Brain pericyte (primary cell): ENCODE results near the gene COL24A1.
"Not testable (repeated sequence)": the region's sequence is repeated elsewhere in the genome, so short reads cannot be mapped to it uniquely, and the experiment has no call there.

ENCODE experiments used
- DNase-seq: peaks from one replicate; pipeline ENCODE4 v3.0.0-alpha.2; 2012; ENCODE audit warnings: low read depth, low spot score

COL24A1 gene

DNA sequence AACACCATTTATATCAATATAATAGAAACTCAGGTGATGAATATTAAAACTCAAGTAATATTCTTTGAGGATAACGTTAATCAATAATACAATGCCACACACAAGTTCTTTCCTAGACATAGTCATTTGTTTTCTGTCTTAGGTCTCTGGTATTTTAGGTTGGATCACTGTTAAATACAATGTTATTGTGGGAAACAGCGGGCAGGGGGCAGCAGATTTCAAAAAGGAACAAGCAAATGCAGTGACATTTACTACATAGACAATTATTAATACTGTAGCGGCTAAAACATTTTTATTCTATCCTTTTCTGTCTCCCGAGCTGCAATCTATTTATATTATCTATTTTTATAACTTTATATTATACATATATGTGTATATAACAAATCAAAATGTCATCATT is 261.9 kb downstream of the COL24A1 start:
- DNase-seq: peak; percentile 1

DNA sequence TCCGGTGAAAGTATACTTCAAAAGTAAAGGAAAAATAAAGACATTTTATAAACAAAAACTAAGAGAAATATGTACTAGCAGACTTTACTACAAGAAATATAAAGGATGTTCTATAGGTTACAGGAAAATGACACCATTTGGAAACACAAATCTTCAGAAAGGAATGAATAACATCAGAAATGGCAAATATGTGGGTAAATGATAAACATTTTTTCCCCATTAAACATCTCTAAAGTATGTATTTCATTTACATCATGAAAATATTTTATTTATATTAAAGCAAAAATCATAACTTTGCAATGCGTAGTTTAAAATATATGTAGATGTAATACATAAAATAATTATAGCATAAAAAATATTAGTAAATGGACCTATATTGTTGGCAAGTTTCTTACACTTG is 264.2 kb downstream of the COL24A1 start:
- DNase-seq: no peak

DNA sequence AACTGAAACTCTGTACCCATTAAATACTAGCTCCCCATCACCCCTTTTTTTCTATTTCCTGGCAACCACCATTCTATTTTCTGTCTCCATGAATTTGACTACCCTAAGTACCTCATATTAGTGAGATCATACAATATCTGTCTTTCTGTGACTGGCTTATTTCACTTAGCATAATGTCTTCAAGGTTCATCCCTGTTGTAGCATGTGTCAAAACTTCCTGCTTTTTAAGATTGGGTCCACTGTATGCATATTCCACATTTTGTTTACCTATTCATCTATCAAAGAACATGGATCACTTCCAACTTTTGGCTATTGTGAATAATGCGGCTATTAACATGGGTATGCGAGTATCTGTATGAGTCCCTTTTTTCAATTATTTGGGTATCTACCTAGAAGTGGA is 266.7 kb downstream of the COL24A1 start:
- DNase-seq: no peak

DNA sequence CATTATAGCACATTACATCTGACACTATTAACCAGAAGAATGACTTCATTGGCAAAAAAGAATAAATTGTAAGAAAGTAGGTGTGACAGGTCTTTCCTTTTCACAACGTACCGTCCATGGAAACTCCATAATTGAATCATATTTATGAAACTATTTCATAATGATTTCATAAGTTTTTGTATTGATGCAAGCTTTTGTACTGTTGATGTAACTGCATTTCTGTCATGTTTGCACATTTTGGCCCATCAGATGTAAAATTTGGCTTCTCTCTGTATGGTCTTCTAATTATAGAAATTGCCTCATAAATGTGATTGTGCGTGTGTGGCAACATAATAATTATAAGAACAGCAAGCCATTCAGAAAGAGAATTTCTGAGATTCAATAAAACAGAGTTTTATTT is 267.7 kb downstream of the COL24A1 start:
- DNase-seq: no peak

GRCh38 chr1:85884372-85885035 is 272.1 kb downstream of the COL24A1 start:
- no peak for DNase-seq

DNA sequence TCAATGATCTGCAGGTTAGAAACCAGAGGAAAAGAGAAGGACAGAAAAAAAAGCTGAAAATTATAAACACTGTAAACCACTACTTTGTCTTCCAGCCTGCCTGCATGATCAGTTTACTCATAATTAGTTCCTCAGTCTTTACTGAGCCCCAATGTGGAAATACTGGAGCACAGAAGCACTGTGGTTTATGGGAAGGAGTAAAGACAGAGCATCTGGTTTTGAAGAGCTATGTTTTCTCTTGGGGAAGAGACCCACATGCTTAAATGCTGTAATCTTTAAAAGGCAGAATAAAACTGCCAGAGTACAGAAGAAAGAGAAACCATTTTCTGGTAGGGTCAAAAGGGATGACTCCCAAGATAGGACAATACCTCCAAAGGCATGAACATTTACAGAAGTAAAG is 289.4 kb downstream of the COL24A1 start:
- DNase-seq: no peak

GRCh38 chr1:85865213-85865612 is 291.4 kb downstream of the COL24A1 start:
- no peak for DNase-seq

DNA sequence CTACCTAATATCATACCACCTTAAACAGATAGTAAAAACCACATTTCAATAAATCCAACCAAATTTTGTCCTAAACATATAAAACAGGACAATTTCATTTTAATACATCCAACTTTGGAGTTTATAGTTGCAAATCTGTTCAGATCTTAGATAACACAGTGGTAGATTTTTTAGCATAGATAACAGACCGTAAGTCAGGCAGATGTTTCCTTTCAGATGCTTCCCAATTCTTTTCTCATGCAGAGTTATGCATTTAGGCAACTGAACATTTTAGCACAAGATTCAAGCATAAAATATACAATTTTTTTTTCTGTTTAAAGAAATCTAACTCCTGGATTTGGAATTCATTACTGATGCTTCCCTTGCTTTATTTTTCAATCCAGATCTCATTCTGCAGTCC is 291.8 kb downstream of the COL24A1 start:
- no peak for DNase-seq

DNA sequence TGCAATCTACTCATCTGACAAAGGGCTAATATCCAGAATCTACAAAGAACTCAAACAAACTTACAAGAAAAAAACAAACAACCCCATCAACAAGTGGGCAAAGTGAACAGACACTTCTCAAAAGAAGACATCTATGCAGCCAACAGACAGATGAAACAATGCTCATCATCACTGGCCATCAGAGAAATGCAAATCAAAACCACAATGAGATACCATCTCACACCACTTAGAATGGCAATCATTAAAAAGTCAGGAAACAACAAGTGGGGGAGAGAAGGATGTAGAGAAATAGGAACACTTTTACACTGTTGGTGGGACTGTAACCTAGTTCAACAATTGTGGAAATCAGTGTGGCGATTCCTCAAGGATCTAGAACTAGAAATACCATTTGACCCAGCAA is 292.9 kb downstream of the COL24A1 start:
- DNase-seq: not testable (repeated sequence)

GRCh38 chr1:85862456-85862855 is 294.1 kb downstream of the COL24A1 start:
- DNase-seq: no peak

GRCh38 chr1:85857991-85858390 is 298.6 kb downstream of the COL24A1 start:
- no peak for DNase-seq

DNA sequence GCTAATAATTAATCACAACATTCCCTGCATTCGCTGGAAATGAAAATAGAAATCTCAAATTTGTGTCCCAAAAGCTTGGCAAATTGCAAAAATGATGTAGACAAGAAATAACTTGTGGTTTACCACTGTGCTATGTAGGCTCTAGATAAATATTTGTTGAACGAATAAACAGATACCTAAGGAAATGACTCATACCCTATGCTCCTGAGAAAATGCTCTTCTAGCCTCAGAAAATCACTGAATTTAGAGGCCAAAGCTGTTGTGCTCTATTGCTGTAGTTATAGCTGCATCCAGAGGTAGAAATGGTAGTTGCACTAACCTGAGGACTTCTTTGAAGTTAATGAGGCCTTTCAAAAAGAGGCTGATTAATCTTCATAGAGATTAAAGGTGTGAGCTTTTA is 306.3 kb downstream of the COL24A1 start:
- DNase-seq: peak; percentile 70

- DNase-seq: no peak
These were observed 306.9 kb downstream of the COL24A1 start for GRCh38 chr1:85849660-85850059.

- no peak for DNase-seq
These were observed 309.2 kb downstream of the COL24A1 start for GRCh38 chr1:85847356-85847755.

- DNase-seq: no peak
These were observed 309.9 kb downstream of the COL24A1 start for GRCh38 chr1:85846706-85847105.

DNA sequence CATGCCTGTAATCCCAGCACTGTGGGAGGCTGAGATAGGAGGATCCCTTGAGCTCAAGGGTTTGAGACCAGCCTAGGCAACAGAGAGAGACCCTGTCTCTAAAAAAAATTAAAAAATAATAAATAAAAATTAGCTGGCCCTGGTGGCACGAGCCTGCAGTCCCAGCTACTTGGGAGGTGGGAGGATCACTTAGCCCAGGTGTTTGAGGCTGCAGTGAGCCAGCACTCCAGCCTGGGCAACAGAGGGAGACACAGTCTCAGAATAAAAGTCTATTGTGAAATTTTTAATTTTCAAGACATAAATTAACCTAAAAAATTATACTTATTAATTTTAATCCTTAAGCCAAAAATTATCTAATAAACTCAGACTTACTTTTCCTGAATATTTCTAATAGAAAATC is 317.1 kb downstream of the COL24A1 start:
- DNase-seq: no peak

GRCh38 chr1:85838238-85838637 is 318.3 kb downstream of the COL24A1 start:
- no peak for DNase-seq

- DNase-seq: no peak
These were observed 319.8 kb downstream of the COL24A1 start for GRCh38 chr1:85836736-85837135.

GRCh38 chr1:85833165-85833564 is 323.4 kb downstream of the COL24A1 start:
- not testable (repeated sequence) for DNase-seq

DNA sequence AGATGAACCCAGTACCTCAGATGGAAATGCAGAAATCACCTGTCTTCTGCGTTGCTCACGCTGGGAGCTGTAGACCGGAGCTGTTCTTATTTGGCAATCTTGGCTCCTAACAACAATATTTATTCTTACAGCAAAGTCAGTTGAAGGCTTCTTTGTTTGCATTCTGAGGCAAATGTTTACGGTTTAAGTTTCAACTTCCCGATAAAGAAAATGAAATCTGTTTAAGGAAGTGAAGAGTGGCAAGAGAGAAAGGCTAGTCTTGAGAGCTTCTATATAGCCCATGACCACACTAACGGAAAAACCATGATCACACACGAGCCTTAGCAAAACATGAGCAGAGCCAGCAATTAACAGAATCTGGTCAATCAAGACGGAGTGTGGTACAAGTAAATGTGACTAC is 325.7 kb downstream of the COL24A1 start:
- DNase-seq: no peak

DNA sequence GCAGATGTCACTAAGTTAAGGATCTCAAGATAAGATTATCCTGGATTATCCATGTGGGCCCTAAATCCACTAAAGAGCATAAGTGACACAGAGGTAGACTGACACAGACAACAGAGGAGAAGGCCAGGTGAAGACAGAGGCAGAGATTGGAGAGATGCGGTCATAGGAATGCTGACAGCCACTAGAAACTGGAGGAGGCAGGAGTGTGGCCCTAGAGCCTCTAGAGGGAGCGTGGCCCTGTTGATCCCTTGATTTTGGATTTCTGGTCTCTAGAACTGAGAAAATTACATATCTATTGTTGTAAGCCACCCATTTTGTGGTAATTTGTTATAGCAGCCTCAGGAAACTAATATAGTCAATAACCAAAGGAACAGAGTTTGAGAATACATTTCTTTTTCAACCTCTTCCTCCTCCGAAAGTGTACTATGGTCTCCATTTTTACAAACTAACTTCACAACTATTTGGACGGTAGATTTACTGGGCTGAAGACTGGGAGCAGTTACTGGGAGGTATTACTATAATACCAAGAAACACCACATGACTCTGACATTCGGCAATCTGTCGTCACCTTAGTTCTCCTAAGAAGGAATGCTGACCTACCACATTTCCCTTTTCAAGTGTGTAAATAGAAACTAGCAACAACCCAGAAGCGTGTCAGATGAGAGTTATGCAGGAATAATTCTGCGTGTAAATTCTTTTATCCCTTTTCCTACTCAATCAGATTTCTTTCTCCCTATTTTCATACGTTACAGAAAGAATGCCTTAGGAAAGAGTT is 332.3 kb downstream of the COL24A1 start:
- no peak for DNase-seq

DNA sequence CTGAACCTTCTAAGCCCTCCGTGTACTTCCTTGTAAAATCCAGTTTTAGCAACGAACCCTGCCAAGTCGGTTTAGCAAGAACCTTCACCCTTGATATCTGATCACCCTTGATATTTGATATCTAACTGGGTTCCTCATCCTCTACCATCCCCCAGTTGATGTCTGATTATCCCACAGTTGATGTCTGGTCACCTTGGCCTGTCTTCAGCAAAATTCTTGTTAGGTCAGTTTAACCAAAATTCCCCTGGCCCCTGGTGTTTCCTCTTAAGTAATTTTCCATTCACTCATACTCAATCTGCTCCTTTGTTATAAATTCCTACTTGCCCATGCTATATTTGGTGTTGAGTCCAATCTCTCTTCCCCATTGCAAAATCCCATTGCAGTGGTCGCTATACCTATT is 333.9 kb downstream of the COL24A1 start:
- DNase-seq: no peak

DNA sequence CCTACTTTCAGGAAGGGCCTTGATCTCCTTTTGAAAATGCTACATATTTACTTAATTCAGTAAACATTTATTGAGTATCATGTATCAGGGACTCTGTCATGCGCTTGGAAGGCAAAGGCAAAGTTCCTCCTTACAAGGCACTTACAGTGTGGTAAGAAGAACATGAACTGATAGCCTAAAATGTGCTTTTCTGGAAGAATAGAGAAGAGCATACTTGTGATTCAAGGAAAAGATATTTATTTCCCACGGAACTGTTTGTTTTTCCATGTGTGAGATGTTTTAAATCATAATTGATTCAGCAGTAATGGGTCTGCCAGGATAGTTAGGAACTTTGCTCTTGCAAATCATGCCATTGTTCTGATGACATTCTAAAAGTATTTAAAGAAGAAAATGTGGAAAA is 338.2 kb downstream of the COL24A1 start:
- no peak for DNase-seq
